Coronary artery (tissue), 2 donors: ENCODE results near the gene OR1N2.
"Not testable (repeated sequence)": the region's sequence is repeated elsewhere in the genome, so short reads cannot be mapped to it uniquely, and the experiment has no call there.

Source experiments
- DNase-seq: peaks from one replicate; pipeline ENCODE4 v3.0.0-alpha.2; 2017; ENCODE audit warnings: low spot score
- H3K27ac ChIP-seq, 2 donors: fragments of 200-600 bp; sonication (generic); one replicate each; pipeline ENCODE4 v1.5.1; 2016 to 2019
- H3K4me3 ChIP-seq: fragments of 200-600 bp; sonication (generic); 2 replicates; pipeline ENCODE4 v1.5.1; 2016; ENCODE audit warnings: mild to moderate bottlenecking, moderate library complexity
- TF ChIP-seq, protein P1 (sequence below): fragments of 200-600 bp; sonication (generic); IDR thresholded peaks from one replicate; pipeline ENCODE4 v1.5.1; 2019; ENCODE audit warnings: antibody characterized with exemption

OR1N2 gene

DNA sequence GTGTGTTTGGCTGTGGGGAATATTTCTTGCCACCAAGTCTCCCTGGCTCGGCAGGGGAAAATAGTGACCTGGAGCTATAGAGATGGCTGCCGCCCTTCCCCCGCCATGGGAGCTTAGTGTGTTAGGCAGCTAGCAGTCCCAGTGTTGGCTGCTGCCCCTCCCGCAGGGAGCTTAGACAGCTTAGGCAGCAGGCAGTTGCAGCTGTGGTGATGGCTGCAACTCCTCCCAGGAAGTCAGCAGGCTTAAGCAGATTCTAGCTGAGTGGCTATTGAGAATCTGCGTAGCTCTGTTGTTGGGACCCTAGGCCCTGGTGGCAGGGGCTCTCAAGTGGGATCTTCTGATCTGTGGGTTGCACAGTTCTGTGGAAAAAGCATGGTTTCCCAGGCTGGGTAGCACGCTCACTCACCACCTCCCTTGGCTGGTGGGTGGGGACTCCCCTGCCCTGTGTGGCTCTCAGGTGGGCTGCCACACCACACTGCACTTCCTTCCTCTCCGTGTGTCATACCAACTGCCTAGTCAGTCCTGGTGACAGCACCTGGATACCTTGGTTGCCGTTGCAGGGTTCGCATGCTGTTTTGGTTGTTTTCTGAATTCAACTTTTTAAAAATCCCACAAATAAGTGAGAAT, 9.3 kb downstream of the OR1N2 start:
- Histone ChIP-seq H3K27ac (no peak overlapping the region), H3K4me3 (no peak overlapping the region)
- TF ChIP-seq, protein P1, sequence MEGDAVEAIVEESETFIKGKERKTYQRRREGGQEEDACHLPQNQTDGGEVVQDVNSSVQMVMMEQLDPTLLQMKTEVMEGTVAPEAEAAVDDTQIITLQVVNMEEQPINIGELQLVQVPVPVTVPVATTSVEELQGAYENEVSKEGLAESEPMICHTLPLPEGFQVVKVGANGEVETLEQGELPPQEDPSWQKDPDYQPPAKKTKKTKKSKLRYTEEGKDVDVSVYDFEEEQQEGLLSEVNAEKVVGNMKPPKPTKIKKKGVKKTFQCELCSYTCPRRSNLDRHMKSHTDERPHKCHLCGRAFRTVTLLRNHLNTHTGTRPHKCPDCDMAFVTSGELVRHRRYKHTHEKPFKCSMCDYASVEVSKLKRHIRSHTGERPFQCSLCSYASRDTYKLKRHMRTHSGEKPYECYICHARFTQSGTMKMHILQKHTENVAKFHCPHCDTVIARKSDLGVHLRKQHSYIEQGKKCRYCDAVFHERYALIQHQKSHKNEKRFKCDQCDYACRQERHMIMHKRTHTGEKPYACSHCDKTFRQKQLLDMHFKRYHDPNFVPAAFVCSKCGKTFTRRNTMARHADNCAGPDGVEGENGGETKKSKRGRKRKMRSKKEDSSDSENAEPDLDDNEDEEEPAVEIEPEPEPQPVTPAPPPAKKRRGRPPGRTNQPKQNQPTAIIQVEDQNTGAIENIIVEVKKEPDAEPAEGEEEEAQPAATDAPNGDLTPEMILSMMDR: no peak
- no peak for DNase-seq

DNA sequence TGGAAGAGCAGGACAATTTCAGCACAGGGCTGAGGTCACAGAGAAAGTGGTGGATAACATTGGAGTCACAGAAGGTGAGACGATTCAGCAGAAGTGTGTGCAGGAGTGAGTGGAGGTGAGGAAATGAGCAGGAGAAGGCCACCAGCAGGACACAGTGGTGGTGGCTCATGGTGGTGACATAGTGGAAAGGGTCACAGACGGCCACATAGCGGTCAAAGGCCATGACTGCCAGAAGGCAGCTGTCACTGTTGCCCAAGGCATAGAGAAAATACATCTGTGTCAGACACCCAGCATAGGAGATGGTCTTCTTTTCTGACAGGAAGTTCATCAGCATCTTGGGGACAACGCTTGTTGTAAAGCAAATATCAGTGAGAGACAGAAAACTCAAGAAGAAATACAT, 15.0 kb downstream of the OR1N2 start:
- H3K27ac ChIP-seq: no peak overlapping the region
- H3K4me3 ChIP-seq: no peak overlapping the region
- DNase-seq: no peak
- TF ChIP-seq, protein P1: no peak

DNA sequence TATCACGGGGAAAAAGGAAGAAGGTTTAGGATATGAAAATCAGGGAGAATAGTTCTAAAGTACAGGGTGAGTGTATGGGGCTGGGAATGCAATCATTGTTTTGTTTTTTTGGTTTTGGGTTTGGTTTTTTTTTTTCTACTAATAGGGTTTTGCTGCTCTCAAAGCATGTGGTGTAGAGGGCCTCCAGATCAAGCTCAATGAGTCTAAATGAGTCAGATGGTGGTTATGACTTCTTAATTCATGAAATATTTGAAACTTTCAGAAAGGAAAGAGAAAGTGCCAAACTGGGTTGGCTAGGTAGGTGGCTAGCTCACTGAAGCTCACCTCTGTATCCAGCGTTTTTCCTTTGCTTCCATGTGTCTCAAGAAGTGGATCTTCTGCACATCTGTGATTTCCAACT, 19.5 kb downstream of the OR1N2 start:
- TF ChIP-seq, protein P1: no peak
- no peak overlapping the region for H3K4me3 ChIP-seq
- DNase-seq: no peak
- H3K27ac ChIP-seq: no peak overlapping the region

DNA sequence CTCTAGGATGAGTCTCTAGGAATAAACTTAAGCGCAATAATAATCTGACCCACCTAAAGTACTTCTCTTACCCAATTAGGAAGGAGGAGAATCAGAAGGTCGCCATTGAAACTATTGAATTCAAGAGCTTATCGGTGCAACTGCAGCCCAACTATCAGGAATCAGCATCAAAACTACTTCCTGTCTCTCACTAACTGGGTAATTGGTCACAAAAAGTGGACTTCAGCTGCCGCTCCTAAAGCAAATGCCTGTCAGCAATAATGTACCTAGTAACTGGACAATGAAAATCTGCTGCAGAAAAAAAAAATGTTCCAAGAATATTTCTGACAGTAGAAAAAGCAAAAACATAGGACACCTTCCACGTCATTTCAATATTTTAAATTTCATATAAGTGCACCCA, 27.0 kb downstream of the OR1N2 start:
- DNase-seq: no peak
- Histone ChIP-seq H3K27ac (no peak overlapping the region), H3K4me3 (no peak overlapping the region)
- TF ChIP-seq, protein P1: no peak

DNA sequence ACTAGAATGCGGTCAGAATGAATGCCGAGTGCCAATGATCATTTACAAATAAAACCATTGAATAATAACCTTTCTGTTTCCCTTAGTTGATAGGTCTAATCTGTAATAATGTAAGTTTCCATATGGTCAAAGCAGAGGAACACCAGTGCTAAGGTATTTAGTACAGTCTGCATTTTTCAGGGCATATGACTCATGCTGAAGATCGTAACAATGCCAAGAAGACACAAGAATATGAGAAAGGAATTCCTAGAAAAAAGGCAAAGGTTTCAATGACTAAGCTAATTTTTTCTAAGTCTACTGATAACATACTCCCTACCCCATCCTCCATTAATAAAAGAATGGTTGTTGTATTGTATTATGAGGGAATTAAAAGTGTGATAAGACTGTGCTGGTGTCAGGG, 27.4 kb downstream of the OR1N2 start:
- Histone ChIP-seq H3K27ac (no peak overlapping the region), H3K4me3 (no peak overlapping the region)
- TF ChIP-seq, protein P1: no peak
- no peak for DNase-seq

DNA sequence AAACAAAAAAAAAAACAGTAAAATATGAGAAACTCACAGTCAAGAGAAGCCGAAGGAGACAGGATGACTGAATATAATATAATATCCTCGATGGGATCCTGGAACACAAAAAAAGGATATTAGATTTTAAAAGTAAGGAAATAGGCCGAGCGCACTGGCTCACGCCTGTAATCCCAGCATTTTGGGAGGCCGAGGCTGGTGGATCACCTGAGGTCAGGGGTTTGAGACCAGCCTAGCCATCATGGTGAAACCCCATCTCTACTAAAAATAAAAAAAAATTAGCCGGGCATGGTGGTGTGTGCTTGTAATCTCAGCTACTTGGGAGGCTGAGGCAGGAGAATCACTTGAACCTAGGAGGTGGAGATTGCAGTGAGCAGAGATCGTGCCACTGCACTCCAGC, 30.4 kb downstream of the OR1N2 start, which contains the start of gene OR1L8:
OR1L8 (minus strand) TSS at position 101 of the 400 bp plus-strand sequence. CDS start 14,907 bp downstream, outside the sequence.
- not testable (repeated sequence) for H3K27ac ChIP-seq, DNase-seq, H3K4me3 ChIP-seq
